GM19467 (cell line): Measurements from ENCODE around the gene EPHB2.
"Not testable (repeated sequence)": the region's sequence is repeated elsewhere in the genome, so short reads cannot be mapped to it uniquely, and the experiment has no call there.

ENCODE experiments used
- ATAC-seq: cut with Tn5 transposase; IDR thresholded peaks from one replicate; pipeline ENCODE4 v1.9.1; 2021; ENCODE audit warnings: mild to moderate bottlenecking, moderate library complexity; ENCODE audit not compliant: unreplicated experiment

EPHB2 gene

GRCh38 chr1:22710701-22711049 is at the start of gene EPHB2:
TSS of gene EPHB2 (plus strand) at chr1:22710839. CDS start at chr1:22710983, 144 bp downstream.
- no peak for ATAC-seq

- ATAC-seq = no peak
Measured at GRCh38 chr1:22661880-22662279, 48.8 kb upstream of the EPHB2 start.

GRCh38 chr1:22662318-22662717 is 48.3 kb upstream of the EPHB2 start:
- ATAC-seq = no peak

GRCh38 chr1:22662986-22663408 is 47.6 kb upstream of the EPHB2 start:
- ATAC-seq = no peak

- no peak for ATAC-seq
Measured at GRCh38 chr1:22665752-22666151, 44.9 kb upstream of the EPHB2 start.

GRCh38 chr1:22666412-22666811 is 44.2 kb upstream of the EPHB2 start:
- no peak for ATAC-seq

GRCh38 chr1:22668840-22669239 is 41.8 kb upstream of the EPHB2 start:
- not testable (repeated sequence) for ATAC-seq

- ATAC-seq = no peak
Measured at GRCh38 chr1:22670352-22670975, 40.2 kb upstream of the EPHB2 start.

- no peak for ATAC-seq
Measured at GRCh38 chr1:22671999-22672398, 38.6 kb upstream of the EPHB2 start.

GRCh38 chr1:22673486-22674409 is 36.9 kb upstream of the EPHB2 start:
- no peak for ATAC-seq

GRCh38 chr1:22674410-22674749 is 36.3 kb upstream of the EPHB2 start:
- no peak for ATAC-seq

GRCh38 chr1:22676151-22676550 is 34.5 kb upstream of the EPHB2 start:
- not testable (repeated sequence) for ATAC-seq

GRCh38 chr1:22676916-22677583 is 33.6 kb upstream of the EPHB2 start:
- no peak for ATAC-seq

GRCh38 chr1:22677931-22678896 is 32.4 kb upstream of the EPHB2 start:
- no peak for ATAC-seq

GRCh38 chr1:22680726-22681125 is 29.9 kb upstream of the EPHB2 start:
- no peak for ATAC-seq

- no peak for ATAC-seq
Measured at GRCh38 chr1:22681556-22682276, 28.9 kb upstream of the EPHB2 start.

- ATAC-seq = no peak
Measured at GRCh38 chr1:22683547-22683946, 27.1 kb upstream of the EPHB2 start.

GRCh38 chr1:22685591-22686059 is 25.0 kb upstream of the EPHB2 start:
- no peak for ATAC-seq

GRCh38 chr1:22687191-22687590 is 23.4 kb upstream of the EPHB2 start:
- no peak for ATAC-seq

GRCh38 chr1:22688466-22688865 is 22.2 kb upstream of the EPHB2 start:
- no peak for ATAC-seq
